OCI-LY1 (cell line): ENCODE data around the gene AUP1.

Experiments used
- H2AFZ ChIP-seq: fragments of 200-600 bp; sonication (generic), shearing (Covaris generic); 2 replicates; pipeline ENCODE4 v1.6.0; 2014; ENCODE audit warnings: antibody characterized with exemption, mild to moderate bottlenecking, low read length
- H3F3A ChIP-seq: fragments of 200-600 bp; sonication (generic), shearing (Covaris generic); 2 replicates; pipeline ENCODE4 v1.6.0; 2014; ENCODE audit warnings: mild to moderate bottlenecking, antibody characterized with exemption, low read length, moderate library complexity; ENCODE audit not compliant: insufficient read depth
- H3K27ac ChIP-seq: fragments of 200-600 bp; sonication (generic); 2 replicates; pipeline ENCODE4 v1.5.1; 2014; ENCODE audit warnings: low read length, mixed run types, mild to moderate bottlenecking, low read depth; ENCODE audit not compliant: poor library complexity, severe bottlenecking
- H3K27me3 ChIP-seq: fragments of 200-600 bp; sonication (generic); 2 replicates; pipeline ENCODE4 v1.6.0; 2014; ENCODE audit warnings: antibody characterized with exemption, mild to moderate bottlenecking, low read length, moderate library complexity; ENCODE audit not compliant: insufficient read depth
- H3K36me3 ChIP-seq: fragments of 200-600 bp; sonication (generic); 2 replicates; pipeline ENCODE4 v1.6.1; 2014; ENCODE audit warnings: mild to moderate bottlenecking, antibody characterized with exemption, low read length, moderate library complexity, mixed read lengths; ENCODE audit not compliant: insufficient read depth
- H3K4me1 ChIP-seq: fragments of 200-600 bp; sonication (generic); 2 replicates; pipeline ENCODE4 v1.5.1; 2014; ENCODE audit warnings: mild to moderate bottlenecking, low read length, moderate library complexity; ENCODE audit not compliant: insufficient read depth, severe bottlenecking
- H3K4me2 ChIP-seq: fragments of 200-600 bp; sonication (generic), shearing (Covaris generic); 2 replicates; pipeline ENCODE4 v1.6.1; 2014; ENCODE audit warnings: low read length
- H3K4me3 ChIP-seq: fragments of 200-600 bp; sonication (generic); 2 replicates; pipeline ENCODE4 v1.5.1; 2014; ENCODE audit warnings: low read length, low read depth, mild to moderate bottlenecking, mixed read lengths; ENCODE audit not compliant: poor library complexity, severe bottlenecking
- H3K79me2 ChIP-seq: fragments of 200-600 bp; shearing (Covaris generic); 2 replicates; pipeline ENCODE4 v1.6.1; 2016; ENCODE audit warnings: mixed run types, low read length, mixed read lengths; ENCODE audit not compliant: insufficient read depth
- H3K9ac ChIP-seq: fragments of 200-600 bp; sonication (generic), shearing (Covaris generic); 2 replicates; pipeline ENCODE4 v1.6.1; 2014; ENCODE audit warnings: mild to moderate bottlenecking, low read length, mixed read lengths
- H3K9me2 ChIP-seq: fragments of 200-600 bp; sonication (generic), shearing (Covaris generic); 2 replicates; pipeline ENCODE4 v1.6.1; 2014; ENCODE audit warnings: low read depth, mild to moderate bottlenecking, low read length, mixed read lengths
- H3K9me3 ChIP-seq: fragments of 200-600 bp; shearing (Covaris generic); 2 replicates; pipeline ENCODE4 v1.6.1; 2014; ENCODE audit warnings: low read length, mixed read lengths
- H4K20me1 ChIP-seq: fragments of 200-600 bp; sonication (generic), shearing (Covaris generic); 2 replicates; pipeline ENCODE4 v1.6.0; 2016; ENCODE audit warnings: mild to moderate bottlenecking, low read length; ENCODE audit not compliant: insufficient read depth
- CTCF ChIP-seq: fragments of 200-600 bp; sonication (generic), shearing (Covaris generic); IDR thresholded peaks from 2 replicates; pipeline ENCODE4 v1.5.1; 2017; ENCODE audit warnings: mild to moderate bottlenecking, antibody characterized with exemption, low read length, moderate library complexity, mixed read lengths
- EZH2 ChIP-seq: fragments of 200-600 bp; sonication (generic), shearing (Covaris generic); IDR thresholded peaks from 2 replicates; pipeline ENCODE4 v1.8.0; 2017; ENCODE audit warnings: borderline replicate concordance, mixed run types, mild to moderate bottlenecking, antibody characterized with exemption, low read length, moderate library complexity, mixed read lengths

Gene AUP1

GRCh38 chr2:74552914-74553811 is 23.7 kb upstream of the AUP1 start:
- Histone ChIP-seq H3K27me3 (peaks cover 9% of the 10 kb centered on the region), H3K9me3 (no peaks in the 10 kb centered on the region), H3K27ac (no peak overlapping the region), H3F3A (no peaks in the 10 kb centered on the region), H3K36me3 (peaks cover 6% of the 10 kb centered on the region; the same call in 1 of the 2 replicates), H3K4me3 (peak overlapping the region; percentile 78), H3K9ac (peak overlapping the region; percentile 71; the same call in 1 of the 2 replicates), H3K4me2 (peak overlapping the region; percentile 70), H3K79me2 (no peaks in the 10 kb centered on the region), H4K20me1 (no peaks in the 10 kb centered on the region), H3K4me1 (peaks cover 17% of the 10 kb centered on the region), H3K9me2 (no peaks in the 10 kb centered on the region), H2AFZ (no peak overlapping the region)
- TF ChIP-seq CTCF (no peak), EZH2 (no peak)

GRCh38 chr2:74551942-74552913 is 22.7 kb upstream of the AUP1 start:
- peaks cover 17% of the 10 kb centered on the region for H3K4me1 ChIP-seq
- no peak for TF ChIP-seq CTCF
- H3K9me3 ChIP-seq: no peaks in the 10 kb centered on the region
- no peak overlapping the region for H3K27ac ChIP-seq
- no peak overlapping the region for H3K4me3 ChIP-seq
- H3K36me3 ChIP-seq: peaks cover 6% of the 10 kb centered on the region; the same call in 1 of the 2 replicates
- H3F3A ChIP-seq: no peaks in the 10 kb centered on the region
- no peaks in the 10 kb centered on the region for H4K20me1 ChIP-seq
- peaks cover 9% of the 10 kb centered on the region for H3K27me3 ChIP-seq
- H3K9me2 ChIP-seq: no peaks in the 10 kb centered on the region
- no peaks in the 10 kb centered on the region for H3K79me2 ChIP-seq
- H3K9ac ChIP-seq: no peak overlapping the region
- no peak overlapping the region for H3K4me2 ChIP-seq
- H2AFZ ChIP-seq: no peak overlapping the region

- no peak for TF ChIP-seq CTCF
- TF ChIP-seq EZH2: no peak
- Histone ChIP-seq H3K27me3 (peaks cover 9% of the 10 kb centered on the region), H3K27ac (no peak overlapping the region), H3K4me2 (no peak overlapping the region), H3K4me3 (no peak overlapping the region), H2AFZ (no peak overlapping the region), H4K20me1 (no peaks in the 10 kb centered on the region), H3K9me3 (no peaks in the 10 kb centered on the region), H3K79me2 (no peaks in the 10 kb centered on the region), H3K9ac (no peak overlapping the region), H3F3A (no peaks in the 10 kb centered on the region), H3K4me1 (peaks cover 17% of the 10 kb centered on the region), H3K9me2 (no peaks in the 10 kb centered on the region), H3K36me3 (peaks cover 5% of the 10 kb centered on the region; the same call in 1 of the 2 replicates)
These were observed 22.0 kb upstream of the AUP1 start for GRCh38 chr2:74551530-74551929.
